HG03342 (cell line): ENCODE data around the gene WDR12.
"Not testable (repeated sequence)": the region's sequence is repeated elsewhere in the genome, so short reads cannot be mapped to it uniquely, and the experiment has no call there.

Experiments
- ATAC-seq: cut with Tn5 transposase; IDR thresholded peaks from one replicate; pipeline ENCODE4 v1.9.1; 2021; ENCODE audit warnings: mild to moderate bottlenecking, moderate library complexity; ENCODE audit not compliant: unreplicated experiment

WDR12 gene

GRCh38 chr2:202885190-202885589, 26.3 kb downstream of the WDR12 start:
- ATAC-seq = no peak

- ATAC-seq = no peak
Measured at GRCh38 chr2:202883987-202884675, 27.3 kb downstream of the WDR12 start.

GRCh38 chr2:202881570-202881969, 29.9 kb downstream of the WDR12 start:
- no peak for ATAC-seq

- no peak for ATAC-seq
Measured at GRCh38 chr2:202877699-202878098, 33.8 kb downstream of the WDR12 start.

GRCh38 chr2:202871300-202872141, 40.0 kb downstream of the WDR12 start, which contains the start of gene ICA1L:
TSS of gene ICA1L (minus strand) at chr2:202871766. CDS start at chr2:202829009, 42,757 bp downstream.
- peak; percentile 56 for ATAC-seq

- peak; percentile 73 for ATAC-seq
Measured at GRCh38 chr2:202870431-202871299, 40.8 kb downstream of the WDR12 start.

GRCh38 chr2:202861987-202862386, 49.5 kb downstream of the WDR12 start:
- ATAC-seq = no peak

GRCh38 chr2:202858601-202859000, 52.9 kb downstream of the WDR12 start:
- no peak for ATAC-seq

GRCh38 chr2:202849343-202849742, 62.1 kb downstream of the WDR12 start:
- ATAC-seq = not testable (repeated sequence)

GRCh38 chr2:202848813-202849212, 62.7 kb downstream of the WDR12 start:
- no peak for ATAC-seq

- ATAC-seq = peak; percentile 85
Measured at GRCh38 chr2:202847693-202848524, 63.6 kb downstream of the WDR12 start.

GRCh38 chr2:202844656-202845055, 66.8 kb downstream of the WDR12 start:
- no peak for ATAC-seq

GRCh38 chr2:202842690-202843089, 68.8 kb downstream of the WDR12 start:
- no peak for ATAC-seq

GRCh38 chr2:202841090-202841867, 70.2 kb downstream of the WDR12 start:
- ATAC-seq = no peak

GRCh38 chr2:202831242-202832220, 79.9 kb downstream of the WDR12 start:
- no peak for ATAC-seq

GRCh38 chr2:202824901-202825300, 86.6 kb downstream of the WDR12 start:
- no peak for ATAC-seq
